Astrocyte (in vitro differentiated cells and primary cell): ENCODE measurements around the gene GPLD1. TPM values are rescaled to one million over a fixed set of nuclear protein-coding genes. Genes with fewer than 3 reads are reported as not detected.
A peak's percentile ranks its signal among the peaks of the same experiment; 100 is the strongest.

Experiments used
- DNase-seq: peaks from one replicate; pipeline ENCODE4 v3.0.0-alpha.2; 2010; ENCODE audit warnings: low read depth
- FAIRE-seq: peaks from 2 replicates; lab custom pipeline; 2011; peaks lifted over from hg19 to GRCh38; lab: Jason Lieb, UNC
- H2AFZ ChIP-seq: 2 replicates; pipeline ENCODE4 v1.6.0; 2012; ENCODE audit warnings: low read depth, low read length, inconsistent platforms
- H3K27ac ChIP-seq: 2 replicates; pipeline ENCODE4 v1.5.1; 2011; ENCODE audit warnings: low read depth, low read length, inconsistent platforms
- H3K27me3 ChIP-seq: 2 replicates; pipeline ENCODE4 v1.6.0; 2011; ENCODE audit warnings: low read length, inconsistent platforms; ENCODE audit not compliant: insufficient read depth
- H3K36me3 ChIP-seq: 2 replicates; pipeline ENCODE4 v1.5.1; 2011; ENCODE audit warnings: low read length, inconsistent platforms; ENCODE audit not compliant: insufficient read depth
- H3K4me1 ChIP-seq: 2 replicates; pipeline ENCODE4 v1.5.1; 2011; ENCODE audit warnings: low read length, inconsistent platforms; ENCODE audit not compliant: insufficient read depth
- H3K4me2 ChIP-seq: 2 replicates; pipeline ENCODE4 v1.6.0; 2012; ENCODE audit warnings: low read length, inconsistent platforms
- H3K4me3 ChIP-seq: 2 replicates; pipeline ENCODE4 v1.5.1; 2011; ENCODE audit warnings: low read depth, mild to moderate bottlenecking, low read length, inconsistent platforms; ENCODE audit not compliant: insufficient read depth
- H3K79me2 ChIP-seq: 2 replicates; pipeline ENCODE4 v1.6.0; 2012; ENCODE audit warnings: mild to moderate bottlenecking, low read length, inconsistent platforms; ENCODE audit not compliant: insufficient read depth
- H3K9ac ChIP-seq: 2 replicates; pipeline ENCODE4 v1.6.0; 2012; ENCODE audit warnings: mild to moderate bottlenecking, low read length, inconsistent platforms
- H3K9me3 ChIP-seq: 2 replicates; pipeline ENCODE4 v1.5.1; 2012; ENCODE audit warnings: low read depth, mild to moderate bottlenecking, low read length, inconsistent platforms; ENCODE audit not compliant: insufficient read depth
- H4K20me1 ChIP-seq: 2 replicates; pipeline ENCODE4 v1.6.0; 2012; ENCODE audit warnings: low read length, inconsistent platforms; ENCODE audit not compliant: insufficient read depth
- H3K27ac Mint-ChIP-seq: one replicate; pipeline ENCODE4 v1.8.0; 2021; ENCODE audit warnings: mild to moderate bottlenecking, mixed read lengths; ENCODE audit not compliant: unreplicated experiment
- H3K27me3 Mint-ChIP-seq: one replicate; pipeline ENCODE4 v1.8.0; 2021; ENCODE audit warnings: low read depth, mixed read lengths; ENCODE audit not compliant: unreplicated experiment
- H3K36me3 Mint-ChIP-seq: one replicate; pipeline ENCODE4 v1.8.0; 2021; ENCODE audit warnings: low read depth, mixed read lengths; ENCODE audit not compliant: unreplicated experiment
- H3K4me1 Mint-ChIP-seq: one replicate; pipeline ENCODE4 v1.8.0; 2021; ENCODE audit warnings: low read depth, mixed read lengths; ENCODE audit not compliant: unreplicated experiment
- H3K4me3 Mint-ChIP-seq: one replicate; pipeline ENCODE4 v1.8.0; 2021; ENCODE audit warnings: mild to moderate bottlenecking, moderate library complexity, mixed read lengths; ENCODE audit not compliant: unreplicated experiment
- H3K9me3 Mint-ChIP-seq: one replicate; pipeline ENCODE4 v1.8.0; 2021; ENCODE audit warnings: mild to moderate bottlenecking, mixed read lengths; ENCODE audit not compliant: unreplicated experiment
- EZH2 ChIP-seq: IDR thresholded peaks from 2 replicates; pipeline ENCODE4 v1.6.1; 2012; ENCODE audit warnings: mild to moderate bottlenecking, low read length, inconsistent platforms; ENCODE audit not compliant: insufficient read depth
- total RNA-seq: library from RNA; stranded (reverse); gene quantifications from 2 replicates; pipeline ENCODE4 v1.2.1, GENCODE V29; 2021
- TF ChIP-seq, protein P1 (sequence below): IDR thresholded peaks from 2 replicates; pipeline ENCODE4 v1.5.1; 2011; ENCODE audit warnings: low read depth, mild to moderate bottlenecking, inconsistent platforms, low read length, moderate library complexity; ENCODE audit not compliant: insufficient read depth

GPLD1 gene
- total RNA-seq, 1 donor from 2014 or later, result 0.75 TPM

DNA sequence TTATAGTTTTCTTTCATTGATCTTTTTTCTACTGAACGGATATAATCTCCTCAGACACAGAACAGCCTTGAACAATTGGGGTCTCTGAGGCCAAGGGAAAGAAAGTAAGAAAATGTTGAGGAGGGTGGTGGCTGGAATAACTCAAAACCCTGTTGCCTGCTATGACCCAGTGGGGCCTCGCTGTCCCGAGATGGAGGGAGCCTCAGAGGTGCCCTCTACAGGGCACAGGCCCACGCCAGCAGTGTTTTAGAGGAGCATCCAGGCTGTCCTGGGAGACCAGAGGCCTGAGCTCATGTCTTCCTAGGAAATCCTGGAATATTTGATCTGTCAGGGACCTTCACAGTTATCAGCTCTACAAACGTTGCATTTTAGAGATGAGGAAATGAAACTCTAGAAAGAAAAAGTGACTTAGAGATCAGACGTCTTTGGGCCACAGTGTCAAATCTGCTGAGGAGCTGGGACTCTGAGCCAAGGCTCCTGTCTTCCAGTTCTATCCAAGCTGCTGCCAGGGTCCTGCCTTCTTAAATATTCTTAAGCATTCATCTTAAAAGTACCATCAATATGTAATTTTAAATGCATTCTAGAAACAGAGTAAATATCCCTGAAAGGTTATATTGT is 31.7 kb upstream of the GPLD1 start:
- Mint-ChIP-seq H3K4me1 (peaks cover 3% of the 10 kb centered on the region), H3K4me3 (no peak overlapping the region), H3K9me3 (no peaks in the 10 kb centered on the region), H3K27ac (no peak overlapping the region), H3K36me3 (no peaks in the 10 kb centered on the region), H3K27me3 (peaks cover 4% of the 10 kb centered on the region)
- Histone ChIP-seq H2AFZ (no peak overlapping the region), H3K4me3 (no peak overlapping the region), H3K27me3 (no peaks in the 10 kb centered on the region), H3K9me3 (no peaks in the 10 kb centered on the region), H3K4me2 (no peak overlapping the region), H3K79me2 (no peaks in the 10 kb centered on the region), H4K20me1 (no peaks in the 10 kb centered on the region), H3K36me3 (no peaks in the 10 kb centered on the region), H3K4me1 (no peaks in the 10 kb centered on the region), H3K27ac (no peak overlapping the region), H3K9ac (no peak overlapping the region)
- FAIRE-seq, result no peak
- TF ChIP-seq EZH2, result no peak
- TF ChIP-seq, protein P1, sequence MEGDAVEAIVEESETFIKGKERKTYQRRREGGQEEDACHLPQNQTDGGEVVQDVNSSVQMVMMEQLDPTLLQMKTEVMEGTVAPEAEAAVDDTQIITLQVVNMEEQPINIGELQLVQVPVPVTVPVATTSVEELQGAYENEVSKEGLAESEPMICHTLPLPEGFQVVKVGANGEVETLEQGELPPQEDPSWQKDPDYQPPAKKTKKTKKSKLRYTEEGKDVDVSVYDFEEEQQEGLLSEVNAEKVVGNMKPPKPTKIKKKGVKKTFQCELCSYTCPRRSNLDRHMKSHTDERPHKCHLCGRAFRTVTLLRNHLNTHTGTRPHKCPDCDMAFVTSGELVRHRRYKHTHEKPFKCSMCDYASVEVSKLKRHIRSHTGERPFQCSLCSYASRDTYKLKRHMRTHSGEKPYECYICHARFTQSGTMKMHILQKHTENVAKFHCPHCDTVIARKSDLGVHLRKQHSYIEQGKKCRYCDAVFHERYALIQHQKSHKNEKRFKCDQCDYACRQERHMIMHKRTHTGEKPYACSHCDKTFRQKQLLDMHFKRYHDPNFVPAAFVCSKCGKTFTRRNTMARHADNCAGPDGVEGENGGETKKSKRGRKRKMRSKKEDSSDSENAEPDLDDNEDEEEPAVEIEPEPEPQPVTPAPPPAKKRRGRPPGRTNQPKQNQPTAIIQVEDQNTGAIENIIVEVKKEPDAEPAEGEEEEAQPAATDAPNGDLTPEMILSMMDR, result peak; percentile 58
- DNase-seq, result no peak

- FAIRE-seq, result no peak
Observed at GRCh38 chr6:24517659-24518543, 28.5 kb upstream of the GPLD1 start.

More at GRCh38 chr6:24517659-24518543, 28.5 kb upstream of the GPLD1 start:
- Histone ChIP-seq H3K9me3 (no peaks in the 10 kb centered on the region), H3K4me2 (no peak overlapping the region), H3K79me2 (no peaks in the 10 kb centered on the region), H3K4me3 (no peak overlapping the region), H2AFZ (no peak overlapping the region), H3K27me3 (no peaks in the 10 kb centered on the region), H3K36me3 (no peaks in the 10 kb centered on the region), H3K9ac (no peak overlapping the region), H4K20me1 (no peaks in the 10 kb centered on the region), H3K4me1 (no peaks in the 10 kb centered on the region), H3K27ac (no peak overlapping the region)
- Mint-ChIP-seq H3K27me3 (no peaks in the 10 kb centered on the region), H3K9me3 (no peaks in the 10 kb centered on the region), H3K4me3 (no peak overlapping the region), H3K4me1 (peaks cover 3% of the 10 kb centered on the region), H3K36me3 (no peaks in the 10 kb centered on the region), H3K27ac (peak overlapping the region; percentile 34)
- TF ChIP-seq EZH2, result no peak
- TF ChIP-seq, protein P1, result no peak
- no peak for DNase-seq
